ENCODE results near the gene GNPTAB.

GRCh38 chr12:101772012-101772775 lies 58.6 kb downstream of the GNPTAB start:
- no peak for TF ChIP-seq CTCF (IDR thresholded peaks at IDR 0.05)
- TF ChIP-seq POLR2A (IDR thresholded peaks at IDR 0.05) = no peak
